ENCODE measurements around the gene COL4A5.

The COL4A5 gene

DNA sequence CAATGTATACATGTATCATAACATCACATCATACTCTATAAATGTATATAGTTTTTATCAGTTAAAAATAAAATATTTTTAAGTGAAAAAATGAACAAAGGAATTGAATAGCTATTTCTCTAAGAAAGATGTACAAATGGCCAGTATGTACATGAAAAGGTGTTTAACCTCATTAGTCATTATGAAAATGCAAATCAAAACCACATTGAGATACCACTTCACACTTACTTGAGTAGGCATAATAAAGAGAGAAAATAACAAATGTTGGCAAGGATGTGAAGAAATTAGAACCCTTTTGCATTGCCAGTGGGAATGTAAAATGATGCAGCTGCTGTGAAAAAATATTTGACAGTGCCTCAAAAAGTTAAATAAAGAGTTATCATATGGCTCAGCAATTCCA, 201.2 kb downstream of the COL4A5 start:
- DNase-seq (ENCODE audit: low spot score) (no peak), FAIRE-seq (no peak)

DNA sequence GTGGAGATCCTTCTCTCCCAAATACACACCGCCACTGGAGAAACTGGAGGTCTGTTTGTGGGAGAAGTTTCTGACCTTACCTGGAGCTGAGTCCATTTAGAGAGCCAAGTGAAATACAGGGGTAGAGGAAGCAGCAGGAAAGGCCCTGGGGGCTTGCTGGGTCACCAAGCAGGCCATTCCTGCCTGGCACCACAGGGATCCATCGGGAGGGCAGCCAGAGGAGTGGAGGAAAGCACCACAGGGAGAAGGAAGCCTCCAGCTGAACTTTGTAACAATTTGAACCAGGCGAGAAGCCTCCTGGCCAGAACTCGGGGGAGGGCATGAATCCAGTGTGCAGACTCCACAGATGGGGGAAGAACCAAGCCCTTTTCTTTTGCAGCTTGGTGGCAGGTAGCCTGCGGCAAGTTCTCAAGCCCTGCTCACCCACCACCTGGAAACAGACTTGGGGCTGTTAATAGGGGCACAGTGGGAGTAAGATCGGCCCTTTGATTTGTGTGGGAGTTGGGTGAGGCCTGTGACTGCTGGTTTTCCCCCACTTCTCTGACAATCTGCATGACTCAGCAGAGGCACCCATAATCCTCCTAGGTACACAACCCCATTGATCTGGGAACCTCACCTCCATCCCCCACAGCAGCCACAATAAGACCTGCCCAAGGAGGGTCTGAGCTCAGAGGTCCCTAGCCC, 202.1 kb downstream of the COL4A5 start:
- FAIRE-seq, result no peak
- DNase-seq (ENCODE audit: low spot score), result no peak

DNA sequence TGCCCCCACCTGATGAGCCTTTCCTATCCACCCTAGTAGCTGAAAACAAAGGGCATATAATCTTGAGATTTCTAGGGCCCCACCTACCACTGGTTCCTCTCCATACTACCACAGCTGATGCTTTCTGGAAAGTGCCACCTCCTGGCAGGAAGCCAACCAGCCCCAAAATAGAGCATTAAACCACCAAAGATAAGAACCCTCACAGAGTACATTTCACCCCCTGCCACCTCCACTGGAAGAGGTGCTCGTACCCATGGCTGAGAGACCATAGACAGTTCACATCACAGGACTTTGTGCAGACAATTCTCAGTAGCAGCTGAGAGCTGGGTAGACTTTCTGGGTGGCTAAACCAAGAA, 202.6 kb downstream of the COL4A5 start:
- no peak for FAIRE-seq
- DNase-seq (ENCODE audit: low spot score), result no peak

DNA sequence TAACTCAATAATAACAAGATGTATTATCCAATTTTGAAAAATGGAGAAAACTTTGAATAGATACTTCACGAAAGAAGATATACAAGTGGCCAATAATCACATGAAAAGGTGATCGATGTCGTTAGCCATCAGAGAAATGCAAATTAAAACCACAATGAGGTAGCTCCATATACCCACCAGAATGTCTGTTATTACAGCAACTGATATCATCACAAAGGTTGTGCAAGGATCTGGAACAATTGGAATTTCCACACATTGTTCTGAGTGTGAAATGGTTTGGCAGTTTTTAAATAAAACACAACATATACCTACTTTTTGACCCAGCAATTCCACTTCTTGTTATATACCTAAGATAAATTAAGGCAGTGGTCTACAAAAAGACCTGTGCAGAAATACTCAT, 225.1 kb downstream of the COL4A5 start:
- DNase-seq (ENCODE audit: low spot score), result no peak
- no peak for FAIRE-seq

DNA sequence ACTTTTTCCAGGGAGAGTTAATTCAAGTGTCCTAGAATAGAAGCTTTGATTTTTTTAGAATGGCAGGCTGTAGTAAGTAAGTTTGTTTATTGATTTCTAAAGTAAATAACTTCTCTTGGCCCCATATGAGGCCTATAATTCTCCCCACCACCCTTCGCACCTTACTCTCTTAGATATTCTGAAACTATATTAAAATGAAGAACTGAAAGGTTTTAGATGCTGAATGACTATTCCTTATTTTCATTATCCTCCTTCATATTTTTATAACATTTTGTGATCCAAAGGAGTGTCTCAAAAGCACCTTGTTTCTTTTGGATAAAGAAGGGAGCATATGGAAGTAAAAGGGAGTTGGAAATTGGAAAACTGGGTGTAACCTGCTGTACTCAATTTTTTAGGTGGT, 226.5 kb downstream of the COL4A5 start:
- FAIRE-seq (no peak), DNase-seq (ENCODE audit: low spot score) (no peak)

DNA sequence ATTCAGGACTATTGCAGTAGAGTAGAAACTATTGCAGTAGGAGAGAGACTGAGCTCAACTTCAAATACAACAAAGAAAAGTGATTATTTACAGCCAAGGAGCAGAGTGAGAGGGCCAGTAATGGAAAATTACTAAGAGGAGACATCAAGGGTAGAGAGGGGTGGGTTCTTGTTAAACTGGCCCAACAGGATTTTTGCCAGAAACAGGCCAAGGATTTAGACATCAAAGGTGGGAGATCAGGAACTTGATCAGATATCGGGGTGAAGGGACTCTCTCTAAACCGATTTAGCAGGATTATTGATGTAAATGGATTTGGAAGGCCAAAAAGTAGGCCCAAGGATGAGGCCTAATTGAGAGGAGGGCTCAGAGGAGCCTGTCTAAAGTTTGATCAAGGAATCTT, 231.9 kb downstream of the COL4A5 start:
- DNase-seq (ENCODE audit: low spot score) (no peak), FAIRE-seq (no peak)

- DNase-seq (ENCODE audit: low spot score) (no peak), FAIRE-seq (no peak)
Measured at GRCh38 chrX:108696690-108697089, 257.1 kb downstream of the COL4A5 start.

DNA sequence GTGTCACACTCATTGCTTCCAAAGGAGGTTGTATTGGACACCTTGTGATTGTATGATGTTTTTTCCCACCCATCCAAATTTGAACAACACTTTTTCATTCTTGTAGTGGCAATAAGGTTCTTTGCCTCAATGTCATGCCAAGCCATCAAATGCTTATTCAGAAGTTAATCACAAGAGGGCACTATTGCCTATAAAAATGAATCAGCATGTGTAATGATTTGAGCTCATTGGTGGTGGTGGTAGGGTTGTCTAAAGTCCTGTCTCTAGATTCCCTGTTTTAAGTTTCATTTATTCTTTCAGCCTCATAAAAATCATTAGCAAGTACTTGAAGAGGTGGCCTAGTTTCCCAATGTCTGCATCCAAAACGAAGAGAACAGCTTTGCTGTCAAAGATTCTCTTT, 259.7 kb downstream of the COL4A5 start:
- DNase-seq (ENCODE audit: low spot score) (no peak), FAIRE-seq (peak; percentile 48)

DNA sequence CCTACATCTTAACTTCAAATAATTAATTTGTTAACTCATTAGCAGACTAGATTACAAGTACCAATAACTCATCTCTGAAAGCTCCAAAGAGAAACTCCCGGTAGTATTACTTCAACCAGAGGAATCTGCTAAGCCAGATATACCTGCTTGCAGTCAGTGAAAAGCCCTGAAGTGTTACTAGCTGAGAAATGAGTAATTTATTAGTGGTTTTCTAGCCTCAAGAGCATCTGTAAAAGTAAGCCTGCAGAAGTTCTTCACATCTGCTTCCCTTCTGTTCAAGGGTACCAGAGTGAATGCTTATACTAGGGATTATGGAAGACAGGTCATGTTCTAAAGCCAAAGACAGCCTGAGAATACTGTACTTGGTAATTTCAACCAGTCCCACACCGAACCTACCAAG, 262.0 kb downstream of the COL4A5 start:
- no peak for FAIRE-seq

GRCh38 chrX:108702530-108702929, 262.9 kb downstream of the COL4A5 start:
- no peak for FAIRE-seq
- no peak for DNase-seq (ENCODE audit: low spot score)

More for the DNA sequence above, 262.0 kb downstream of the COL4A5 start:
- DNase-seq (ENCODE audit: low spot score), result no peak

DNA sequence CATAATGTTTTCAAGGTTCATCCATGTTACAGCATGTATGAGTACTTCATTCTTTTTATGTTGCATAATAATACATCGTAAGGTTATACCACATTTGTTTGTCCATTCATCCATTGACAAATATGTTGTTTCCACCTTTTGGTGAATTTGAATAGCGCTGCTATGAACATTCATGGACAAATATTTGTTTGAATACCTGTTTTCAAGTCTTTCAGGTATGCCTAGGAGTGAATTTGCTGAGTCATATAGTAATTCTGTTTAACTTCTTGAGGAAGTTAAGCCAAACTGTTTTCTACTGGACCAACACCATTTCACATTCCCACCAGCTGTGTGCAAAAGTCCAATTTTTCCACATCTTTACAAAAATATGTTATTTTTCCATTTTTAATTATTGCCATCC, 265.2 kb downstream of the COL4A5 start:
- DNase-seq (ENCODE audit: low spot score) (no peak), FAIRE-seq (no peak)

- DNase-seq (ENCODE audit: low spot score) (no peak), FAIRE-seq (no peak)
Measured at GRCh38 chrX:108712886-108713285, 273.2 kb downstream of the COL4A5 start.

DNA sequence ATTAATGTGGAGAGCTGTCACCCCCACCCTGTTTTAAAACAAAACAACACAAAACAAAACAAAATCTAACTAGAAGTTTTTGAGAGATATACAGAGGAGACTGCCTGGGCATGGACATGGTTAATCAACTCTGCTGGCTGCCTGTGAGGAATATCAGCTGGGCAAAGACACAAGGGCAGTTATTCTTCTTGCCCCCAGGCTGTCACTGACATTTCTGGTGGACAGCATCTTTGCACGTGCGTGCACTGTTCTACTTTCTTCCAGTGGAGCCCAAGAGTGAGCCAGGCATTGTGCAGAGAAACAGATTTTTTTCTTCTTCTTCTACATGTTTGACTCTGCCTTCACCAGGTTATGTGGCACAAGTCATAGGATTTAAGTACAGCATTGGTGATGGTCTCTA, 282.9 kb downstream of the COL4A5 start:
- DNase-seq (ENCODE audit: low spot score) (no peak), FAIRE-seq (no peak)

DNA sequence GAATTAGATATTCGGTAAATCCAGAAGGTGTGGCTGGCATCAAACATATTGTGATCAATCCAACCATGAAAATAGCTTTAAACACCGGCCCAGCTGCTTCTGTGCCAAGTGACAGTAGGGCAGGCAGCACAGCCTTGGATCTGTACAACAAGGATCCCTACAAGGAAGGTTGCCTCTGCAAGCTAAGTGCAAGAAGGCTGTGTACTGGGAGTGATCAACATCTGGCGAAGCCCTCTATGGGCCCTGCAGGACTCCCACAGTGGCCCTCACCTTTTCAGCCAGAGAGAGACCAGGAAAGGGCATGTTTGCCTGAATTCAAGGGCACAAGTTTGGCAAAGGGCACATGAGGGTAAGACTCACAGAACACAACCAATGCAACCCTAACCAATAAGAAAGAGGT, 287.1 kb downstream of the COL4A5 start:
- FAIRE-seq, result no peak
- DNase-seq (ENCODE audit: low spot score), result no peak

GRCh38 chrX:108731153-108731552, 291.5 kb downstream of the COL4A5 start:
- FAIRE-seq (no peak), DNase-seq (ENCODE audit: low spot score) (no peak)

GRCh38 chrX:108732630-108733321, 293.1 kb downstream of the COL4A5 start:
- FAIRE-seq (no peak), DNase-seq (ENCODE audit: low spot score) (no peak)

- no peak for DNase-seq (ENCODE audit: low spot score)
- FAIRE-seq, result no peak
Measured at GRCh38 chrX:108734426-108734825, 294.8 kb downstream of the COL4A5 start.

DNA sequence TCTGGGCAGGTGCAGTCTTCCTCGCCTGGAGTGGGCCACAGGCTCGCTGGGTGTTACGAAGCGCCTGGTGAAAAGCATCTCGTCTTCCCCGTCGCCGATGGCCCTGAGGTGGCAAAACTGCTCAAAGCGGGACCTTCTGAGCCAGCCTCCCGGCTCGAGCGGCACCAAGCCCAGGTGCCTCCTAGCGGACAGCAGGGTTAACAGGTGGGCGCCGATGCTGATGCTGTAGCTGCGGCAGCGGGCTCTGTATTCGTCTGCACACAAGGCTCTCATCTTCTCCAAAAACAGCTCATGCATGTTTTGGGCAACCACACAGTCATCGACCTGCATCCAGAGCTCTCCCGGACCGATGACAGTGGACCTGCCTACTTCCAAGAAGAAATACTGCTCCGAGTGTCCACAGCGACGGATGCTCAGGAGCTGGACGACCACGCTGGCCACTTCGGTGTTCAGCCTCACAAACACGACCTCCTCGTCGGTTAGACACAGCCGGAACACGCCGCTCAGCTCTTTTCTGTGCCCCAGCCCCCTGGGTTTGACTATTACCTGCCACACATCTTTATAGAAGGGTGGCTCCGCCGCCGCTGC, 295.5 kb downstream of the COL4A5 start:
- DNase-seq (ENCODE audit: low spot score), result no peak
- FAIRE-seq, result no peak

DNA sequence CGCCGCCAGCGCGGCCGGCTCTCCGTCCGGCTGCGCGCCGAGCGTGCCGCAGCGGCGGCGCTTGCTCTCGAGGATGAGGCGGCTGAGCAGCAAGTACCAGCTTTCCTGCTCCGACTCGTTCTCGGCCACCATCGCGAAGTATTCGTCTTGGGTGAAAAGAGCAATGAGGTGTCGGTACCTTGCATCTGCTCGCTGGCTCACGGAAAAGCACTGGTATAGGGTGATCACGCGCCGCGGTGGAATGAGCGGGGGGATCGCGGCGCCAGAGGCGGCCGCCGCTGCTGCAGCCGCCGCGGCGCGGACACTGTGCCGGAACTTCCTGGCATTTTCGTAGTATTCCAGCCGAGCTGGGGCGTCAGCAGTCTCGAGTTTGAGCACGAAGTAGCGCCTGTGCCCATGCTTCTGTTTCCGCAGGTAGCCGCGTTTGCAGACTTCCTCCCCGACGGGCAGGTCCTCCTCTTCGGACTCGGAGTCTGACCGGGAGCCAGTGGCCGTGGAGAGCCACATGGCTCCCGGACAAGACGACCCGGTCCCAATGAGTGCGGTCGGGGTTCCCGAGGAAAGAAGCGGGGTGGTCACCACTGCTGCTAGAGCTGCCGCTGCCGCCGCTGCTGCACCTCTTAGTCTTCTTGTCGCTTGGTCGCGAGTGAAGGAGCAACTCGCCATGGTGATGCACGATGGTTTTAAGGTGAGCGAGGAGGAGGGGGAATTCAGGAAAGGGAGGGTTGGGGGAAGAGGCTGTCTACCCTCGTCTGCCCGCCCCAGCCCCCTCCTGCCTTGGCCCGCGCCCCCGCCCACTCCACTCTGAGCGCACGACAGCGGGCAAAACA, 296.3 kb downstream of the COL4A5 start:
- no peak for DNase-seq (ENCODE audit: low spot score)
- no peak for FAIRE-seq

DNA sequence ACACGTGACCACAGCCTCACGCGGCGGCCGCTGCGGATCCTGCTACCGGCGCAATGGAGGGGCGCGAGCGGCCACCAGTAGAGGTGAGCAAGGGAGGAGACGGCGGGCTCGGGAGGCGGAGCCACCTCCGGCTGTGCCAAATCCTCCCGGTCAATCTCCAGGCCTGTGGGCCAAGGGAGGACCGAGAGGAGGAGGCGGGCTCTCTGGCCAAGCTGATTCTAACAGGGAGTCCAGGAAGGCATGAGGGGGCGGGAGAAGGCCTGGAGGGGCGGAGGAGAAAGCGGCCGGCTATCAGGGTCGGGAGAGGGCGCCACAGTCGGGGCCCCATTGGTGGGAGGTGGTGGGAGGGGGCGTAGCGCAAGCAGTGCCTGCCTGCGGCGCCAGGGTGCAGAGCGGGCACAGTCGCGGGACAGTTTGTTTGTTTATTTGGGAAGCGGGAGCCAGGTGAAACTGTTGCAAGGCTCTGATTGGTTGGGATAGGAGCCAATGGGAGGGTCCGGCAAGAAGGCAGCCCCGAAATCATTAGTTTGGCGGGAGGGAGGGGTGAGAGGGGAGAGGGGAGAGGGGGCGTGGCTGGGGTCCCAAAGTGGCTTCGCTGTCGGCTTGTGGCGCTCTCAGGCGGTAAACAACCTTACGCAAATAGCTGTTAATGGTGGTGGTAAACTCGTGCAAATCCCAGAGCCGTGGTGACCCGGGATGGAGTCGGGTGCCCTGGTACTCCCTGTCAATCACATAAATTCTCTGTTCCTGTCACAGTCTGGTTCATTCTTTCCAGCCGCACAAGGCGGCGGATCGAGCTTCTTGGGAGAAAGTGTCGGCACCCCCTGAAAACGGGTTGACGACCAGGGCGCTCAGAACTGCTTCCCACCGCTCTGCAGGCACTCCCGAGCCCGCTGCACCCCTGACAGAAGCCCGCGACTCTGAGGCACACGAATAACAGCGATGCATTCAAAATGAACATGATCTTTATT, 297.2 kb downstream of the COL4A5 start, which contains the start of gene IRS4:
IRS4 (minus strand) TSS at position 55 of the 971 bp plus-strand sequence.
- no peak for FAIRE-seq
- DNase-seq (ENCODE audit: low spot score), result no peak

DNA sequence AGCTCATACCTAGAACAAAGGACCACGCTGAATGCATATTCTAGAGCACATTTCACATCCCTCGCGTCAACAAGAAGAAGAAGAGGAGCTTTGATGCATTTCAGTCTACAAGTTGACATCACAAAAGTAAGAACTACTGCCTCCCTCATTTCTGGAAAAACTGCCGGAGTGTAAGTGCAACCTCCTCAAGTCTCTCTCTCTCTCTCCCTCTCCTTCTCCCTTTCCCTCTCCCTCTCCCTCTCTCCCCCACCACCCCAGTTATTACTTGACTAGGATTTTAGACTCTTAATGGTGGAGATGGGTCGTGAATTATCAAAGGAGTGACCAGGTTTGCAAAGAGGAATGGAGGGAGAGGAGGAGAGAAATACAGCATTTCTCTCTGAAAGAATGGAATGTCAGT, 298.1 kb downstream of the COL4A5 start:
- no peak for FAIRE-seq
- DNase-seq (ENCODE audit: low spot score), result no peak

Data from RCC 7860 (cell line).